ENCODE results near the gene SRP9. TPM values are rescaled to one million over a fixed set of nuclear protein-coding genes. Genes with fewer than 3 reads are reported as not detected.

The SRP9 gene
- total and polyA plus RNA-seq, 2 experiments from 2014 or later: 640 to 728 TPM

GRCh38 chr1:225777058-225777582 is 506 bp upstream of the SRP9 start:
- Histone ChIP-seq H3K27me3 (ENCODE audit: insufficient read depth) (no peaks in the 10 kb centered on the region), H3K4me2 (peak overlapping the region; percentile 74), H3K27ac (ENCODE audit: low read depth) (peak overlapping the region; percentile 41; the same call in 1 of the 2 replicates), H3K4me3 (peak overlapping the region; percentile 52), H3K9me2 (ENCODE audit: insufficient read depth) (no peaks in the 10 kb centered on the region), H3K4me1 (ENCODE audit: insufficient read depth) (peaks cover 28% of the 10 kb centered on the region), H3K79me2 (replicated peaks; ENCODE audit: insufficient read depth) (peaks cover 49% of the 10 kb centered on the region), H3K36me3 (ENCODE audit: insufficient read depth) (no peaks in the 10 kb centered on the region), H2AFZ (0 out of 2 replicates have a peak overlapping the region, but pooled peaks have one; percentile 25), H4K20me1 (replicated peaks; ENCODE audit: insufficient read depth) (peaks cover 3% of the 10 kb centered on the region; the same call in 1 of the 2 replicates), H3F3A (replicated peaks; ENCODE audit: low read depth) (no peaks in the 10 kb centered on the region)
- DNase-seq (ENCODE audit: low spot score) (no peak), ATAC-seq (no peak; the same call in 2 of the 3 replicates)
- no peak for TF ChIP-seq POLR2AphosphoS5 (IDR thresholded peaks at IDR 0.05; ENCODE audit: low read depth)
- TF ChIP-seq ZNF114 (CRISPR knock-in tag; IDR thresholded peaks at IDR 0.05): no peak
- TF ChIP-seq CREB1 (CRISPR knock-in tag; IDR thresholded peaks at IDR 0.05; ENCODE audit: low read depth): no peak
- Mint-ChIP-seq H3K9me3 (no peaks in the 10 kb centered on the region), H3K27ac (no peak overlapping the region), H3K36me3 (ENCODE audit: low read depth) (peaks cover 22% of the 10 kb centered on the region; the same call in 2 of the 3 replicates), H3K4me3 (no peak overlapping the region), H3K4me1 (peaks cover 32% of the 10 kb centered on the region), H3K27me3 (ENCODE audit: insufficient read depth, low read depth, poor library complexity) (peaks cover 5% of the 10 kb centered on the region)

GRCh38 chr1:225778337-225778669 is 677 bp downstream of the SRP9 start:
- no peak for ATAC-seq
- TF ChIP-seq CREB1 (CRISPR knock-in tag; IDR thresholded peaks at IDR 0.05; ENCODE audit: low read depth): no peak
- TF ChIP-seq ETS1 (IDR thresholded peaks at IDR 0.05): no peak
- no peak for TF ChIP-seq CTCF (conservative IDR thresholded peaks at IDR 0.05; ENCODE audit: low read depth in 2 of 2)
- no peak for TF ChIP-seq NANOG (IDR thresholded peaks at IDR 0.05; ENCODE audit: borderline replicate concordance)
- no peak for TF ChIP-seq STAT1 (IDR thresholded peaks at IDR 0.05; ENCODE audit: unreplicated experiment)
- TF ChIP-seq ZNF331 (CRISPR knock-in tag; IDR thresholded peaks at IDR 0.05; ENCODE audit: low read depth): no peak
- no peak for TF ChIP-seq JUNB (IDR thresholded peaks at IDR 0.05; ENCODE audit: unreplicated experiment)
- TF ChIP-seq EZH2phosphoT487 (IDR thresholded peaks at IDR 0.05; ENCODE audit: unreplicated experiment): no peak
- no peak for TF ChIP-seq POLR2AphosphoS5 (IDR thresholded peaks at IDR 0.05; ENCODE audit: low read depth)
- TF ChIP-seq ZNF114 (CRISPR knock-in tag; IDR thresholded peaks at IDR 0.05): no peak
- TF ChIP-seq EZH2 (IDR thresholded peaks at IDR 0.05; ENCODE audit: low read depth, unreplicated experiment): no peak
- TF ChIP-seq REST (IDR thresholded peaks at IDR 0.05; ENCODE audit: unreplicated experiment): no peak

More at GRCh38 chr1:225778337-225778669, 677 bp downstream of the SRP9 start:
- no peak for DNase-seq (ENCODE audit: low spot score)
- H3K4me3 ChIP-seq: peak overlapping the region; percentile 74
- Mint-ChIP-seq H3K27me3 (ENCODE audit: insufficient read depth, low read depth, poor library complexity) (peaks cover 5% of the 10 kb centered on the region), H3K4me3 (no peak overlapping the region), H3K27ac (no peak overlapping the region), H3K9me3 (no peaks in the 10 kb centered on the region), H3K4me1 (peaks cover 31% of the 10 kb centered on the region), H3K36me3 (ENCODE audit: low read depth) (peaks cover 31% of the 10 kb centered on the region; the same call in 2 of the 3 replicates)
- H2AFZ ChIP-seq: no peak overlapping the region
- peak overlapping the region; percentile 86 for H3K4me2 ChIP-seq
- 0 out of 2 replicates have a peak, but pooled peaks cover 3% of the 10 kb centered on the region for H3F3A ChIP-seq (replicated peaks; ENCODE audit: low read depth)
- peaks cover 31% of the 10 kb centered on the region for H3K4me1 ChIP-seq (ENCODE audit: insufficient read depth)
- peak overlapping the region; percentile 98 for H3K27ac ChIP-seq (ENCODE audit: low read depth)
- H3K36me3 ChIP-seq (ENCODE audit: insufficient read depth): no peaks in the 10 kb centered on the region
- no peaks in the 10 kb centered on the region for H3K9me2 ChIP-seq (ENCODE audit: insufficient read depth)
- no peaks in the 10 kb centered on the region for H3K27me3 ChIP-seq (ENCODE audit: insufficient read depth)
- peaks cover 61% of the 10 kb centered on the region for H3K79me2 ChIP-seq (replicated peaks; ENCODE audit: insufficient read depth)
- peaks cover 11% of the 10 kb centered on the region for H4K20me1 ChIP-seq (replicated peaks; ENCODE audit: insufficient read depth)

Measured in GM23338 (cell line).